Choroid plexus epithelial cell (primary cell): ENCODE measurements around the gene PPFIA1.

Experiments
- DNase-seq: peaks from one replicate; pipeline ENCODE4 v3.0.0-alpha.2; 2010; ENCODE audit warnings: low read depth
- H3K4me3 ChIP-seq: 2 replicates; pipeline ENCODE4 v1.5.1; 2011; ENCODE audit warnings: low read depth, mild to moderate bottlenecking, control low read depth, low read length, moderate library complexity
- CTCF ChIP-seq: conservative IDR thresholded peaks from 2 replicates; pipeline ENCODE4 v1.5.1; 2011; ENCODE audit warnings: low read depth, mild to moderate bottlenecking, control low read depth, inconsistent platforms, low read length, moderate library complexity

PPFIA1 gene

GRCh38 chr11:70359451-70360205 lies 89.1 kb downstream of the PPFIA1 start:
- no peak for DNase-seq
- TF ChIP-seq CTCF, result no peak

GRCh38 chr11:70360211-70360610 lies 89.7 kb downstream of the PPFIA1 start:
- no peak for TF ChIP-seq CTCF
- DNase-seq, result no peak
- H3K4me3 ChIP-seq, result no peak overlapping the region

More at GRCh38 chr11:70359451-70360205, 89.1 kb downstream of the PPFIA1 start:
- H3K4me3 ChIP-seq, result no peak overlapping the region

- TF ChIP-seq CTCF, result no peak
- peak; percentile 58 for DNase-seq
- H3K4me3 ChIP-seq, result no peak overlapping the region
These were observed 93.7 kb downstream of the PPFIA1 start for GRCh38 chr11:70364178-70364577.

GRCh38 chr11:70364745-70365543 lies 94.5 kb downstream of the PPFIA1 start:
- H3K4me3 ChIP-seq, result no peak overlapping the region
- no peak for TF ChIP-seq CTCF
- peak; percentile 20 for DNase-seq

- no peak for DNase-seq
- H3K4me3 ChIP-seq, result no peak overlapping the region
- TF ChIP-seq CTCF, result no peak
These were observed 95.0 kb downstream of the PPFIA1 start for GRCh38 chr11:70365544-70365927.

GRCh38 chr11:70367071-70367470 lies 96.6 kb downstream of the PPFIA1 start:
- H3K4me3 ChIP-seq, result no peak overlapping the region
- DNase-seq, result peak; percentile 79
- TF ChIP-seq CTCF, result peak; percentile 37

GRCh38 chr11:70368961-70369360 lies 98.5 kb downstream of the PPFIA1 start:
- H3K4me3 ChIP-seq, result no peak overlapping the region
- no peak for DNase-seq
- TF ChIP-seq CTCF, result no peak
